C4-2B (cell line): Measurements from ENCODE around the gene CAPN9.

Source experiments
- CTCF ChIP-seq: fragments of 450-650 bp; conservative IDR thresholded peaks from 2 replicates; pipeline ENCODE4 v1.5.1; 2017; ENCODE audit warnings: mild to moderate bottlenecking
- ZFX ChIP-seq: fragments of 450-650 bp; IDR thresholded peaks from 2 replicates; pipeline ENCODE4 v1.6.1; 2017

DNA sequence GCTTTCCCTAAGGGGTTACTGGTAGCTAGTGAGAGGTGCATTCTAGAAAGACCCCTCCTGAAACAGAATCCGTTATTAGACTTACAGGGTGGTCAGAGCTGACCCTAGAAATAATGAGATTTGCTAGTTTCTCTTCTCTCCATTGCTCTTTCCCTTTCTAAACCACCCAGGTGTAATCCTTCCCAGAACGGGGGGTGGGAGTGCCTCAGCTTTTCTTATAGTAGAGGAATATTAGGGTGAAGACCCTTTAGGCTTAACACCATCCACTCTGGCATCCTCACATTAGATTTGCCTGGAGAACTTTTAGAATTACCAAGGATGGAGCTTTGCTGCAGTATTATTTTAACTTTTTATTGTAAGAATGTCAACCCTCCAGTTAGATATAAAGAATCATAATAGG is 49.4 kb downstream of the CAPN9 start:
- no peak for TF ChIP-seq CTCF
- TF ChIP-seq ZFX: no peak
